Astrocyte (in vitro differentiated cells and primary cell): ENCODE data around the gene NDEL1. TPM values are rescaled to one million over a fixed set of nuclear protein-coding genes. Genes with fewer than 3 reads are reported as not detected.

ENCODE experiments used
- DNase-seq: peaks from one replicate; pipeline ENCODE4 v3.0.0-alpha.2; 2010; ENCODE audit warnings: low read depth
- FAIRE-seq: peaks from 2 replicates; lab custom pipeline; 2011; peaks lifted over from hg19 to GRCh38; lab: Jason Lieb, UNC
- H2AFZ ChIP-seq: 2 replicates; pipeline ENCODE4 v1.6.0; 2012; ENCODE audit warnings: low read depth, low read length, inconsistent platforms
- H3K27ac ChIP-seq: 2 replicates; pipeline ENCODE4 v1.5.1; 2011; ENCODE audit warnings: low read depth, low read length, inconsistent platforms
- H3K27me3 ChIP-seq: 2 replicates; pipeline ENCODE4 v1.6.0; 2011; ENCODE audit warnings: low read length, inconsistent platforms; ENCODE audit not compliant: insufficient read depth
- H3K36me3 ChIP-seq: 2 replicates; pipeline ENCODE4 v1.5.1; 2011; ENCODE audit warnings: low read length, inconsistent platforms; ENCODE audit not compliant: insufficient read depth
- H3K4me1 ChIP-seq: 2 replicates; pipeline ENCODE4 v1.5.1; 2011; ENCODE audit warnings: low read length, inconsistent platforms; ENCODE audit not compliant: insufficient read depth
- H3K4me2 ChIP-seq: 2 replicates; pipeline ENCODE4 v1.6.0; 2012; ENCODE audit warnings: low read length, inconsistent platforms
- H3K4me3 ChIP-seq: 2 replicates; pipeline ENCODE4 v1.5.1; 2011; ENCODE audit warnings: low read depth, mild to moderate bottlenecking, low read length, inconsistent platforms; ENCODE audit not compliant: insufficient read depth
- H3K79me2 ChIP-seq: 2 replicates; pipeline ENCODE4 v1.6.0; 2012; ENCODE audit warnings: mild to moderate bottlenecking, low read length, inconsistent platforms; ENCODE audit not compliant: insufficient read depth
- H3K9ac ChIP-seq: 2 replicates; pipeline ENCODE4 v1.6.0; 2012; ENCODE audit warnings: mild to moderate bottlenecking, low read length, inconsistent platforms
- H3K9me3 ChIP-seq: 2 replicates; pipeline ENCODE4 v1.5.1; 2012; ENCODE audit warnings: low read depth, mild to moderate bottlenecking, low read length, inconsistent platforms; ENCODE audit not compliant: insufficient read depth
- H4K20me1 ChIP-seq: 2 replicates; pipeline ENCODE4 v1.6.0; 2012; ENCODE audit warnings: low read length, inconsistent platforms; ENCODE audit not compliant: insufficient read depth
- H3K27ac Mint-ChIP-seq: one replicate; pipeline ENCODE4 v1.8.0; 2021; ENCODE audit warnings: mild to moderate bottlenecking, mixed read lengths; ENCODE audit not compliant: unreplicated experiment
- H3K27me3 Mint-ChIP-seq: one replicate; pipeline ENCODE4 v1.8.0; 2021; ENCODE audit warnings: low read depth, mixed read lengths; ENCODE audit not compliant: unreplicated experiment
- H3K36me3 Mint-ChIP-seq: one replicate; pipeline ENCODE4 v1.8.0; 2021; ENCODE audit warnings: low read depth, mixed read lengths; ENCODE audit not compliant: unreplicated experiment
- H3K4me1 Mint-ChIP-seq: one replicate; pipeline ENCODE4 v1.8.0; 2021; ENCODE audit warnings: low read depth, mixed read lengths; ENCODE audit not compliant: unreplicated experiment
- H3K4me3 Mint-ChIP-seq: one replicate; pipeline ENCODE4 v1.8.0; 2021; ENCODE audit warnings: mild to moderate bottlenecking, moderate library complexity, mixed read lengths; ENCODE audit not compliant: unreplicated experiment
- H3K9me3 Mint-ChIP-seq: one replicate; pipeline ENCODE4 v1.8.0; 2021; ENCODE audit warnings: mild to moderate bottlenecking, mixed read lengths; ENCODE audit not compliant: unreplicated experiment
- CTCF ChIP-seq: IDR thresholded peaks from 2 replicates; pipeline ENCODE4 v1.5.1; 2011; ENCODE audit warnings: low read depth, mild to moderate bottlenecking, inconsistent platforms, low read length, moderate library complexity; ENCODE audit not compliant: insufficient read depth
- EZH2 ChIP-seq: IDR thresholded peaks from 2 replicates; pipeline ENCODE4 v1.6.1; 2012; ENCODE audit warnings: mild to moderate bottlenecking, low read length, inconsistent platforms; ENCODE audit not compliant: insufficient read depth
- total RNA-seq: library from RNA; stranded (reverse); gene quantifications from 2 replicates; pipeline ENCODE4 v1.2.1, GENCODE V29; 2021

NDEL1 gene
- total RNA-seq, 1 donor from 2014 or later = 102 TPM

DNA sequence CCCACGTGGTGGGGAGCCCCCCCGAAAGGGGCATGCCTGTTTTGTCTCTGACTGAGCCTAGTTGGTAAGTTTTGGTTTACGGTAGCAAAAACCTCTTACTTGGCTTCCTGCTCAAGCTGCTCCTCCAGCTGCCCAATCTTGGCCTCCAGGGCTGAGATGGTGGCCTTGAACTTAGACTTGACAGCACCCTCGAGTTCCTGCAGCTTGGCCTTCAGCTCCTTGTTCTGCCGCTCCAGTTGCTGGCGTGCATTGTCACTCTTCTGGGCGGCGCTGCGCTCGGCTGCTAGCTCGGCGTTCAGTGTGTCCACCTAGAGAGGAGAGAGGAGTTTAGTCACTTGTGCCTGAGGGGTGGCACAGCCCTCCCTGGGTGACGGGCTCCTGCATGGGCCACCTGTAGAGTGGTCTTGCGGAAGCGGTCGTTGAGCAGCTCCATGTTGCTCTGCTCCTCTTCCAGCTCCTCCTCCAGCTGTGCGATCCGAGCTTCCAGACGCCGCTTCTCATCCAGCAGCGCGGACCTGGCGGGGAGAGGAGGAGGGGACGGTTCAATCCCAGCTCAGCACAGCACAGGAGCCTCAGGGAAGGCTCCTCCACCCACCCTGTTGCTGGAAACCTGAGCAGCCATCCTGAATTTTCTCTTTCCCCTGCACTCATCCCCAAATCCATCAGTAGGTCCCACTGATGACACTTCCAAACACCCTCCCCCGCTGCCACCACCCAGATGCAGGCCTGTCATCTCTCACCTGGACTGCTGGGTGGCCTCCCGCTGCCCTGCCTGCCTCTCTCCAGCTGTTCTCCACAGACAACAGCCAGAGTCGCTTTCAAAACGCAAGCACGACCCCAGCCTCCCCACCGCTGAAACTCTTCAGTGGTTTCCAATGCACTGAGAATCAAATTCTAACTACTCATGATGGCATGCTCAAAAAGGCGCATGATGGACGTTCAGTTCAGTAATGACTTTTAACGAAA, 44.6 kb downstream of the NDEL1 start:
- Histone ChIP-seq H4K20me1 (peaks cover 65% of the 10 kb centered on the region), H3K27ac (no peak overlapping the region), H3K36me3 (peaks cover 67% of the 10 kb centered on the region)

GRCh38 chr17:8481089-8481488, 45.4 kb downstream of the NDEL1 start:
- no peak overlapping the region for H3K4me3 ChIP-seq
- H3K27me3 ChIP-seq = no peaks in the 10 kb centered on the region
- no peak overlapping the region for H3K9ac ChIP-seq
- TF ChIP-seq EZH2 (no peak), CTCF (no peak)
- peaks cover 69% of the 10 kb centered on the region for H3K36me3 ChIP-seq
- peaks cover 46% of the 10 kb centered on the region for H3K36me3 Mint-ChIP-seq
- H3K9me3 ChIP-seq = no peaks in the 10 kb centered on the region
- no peaks in the 10 kb centered on the region for H3K27me3 Mint-ChIP-seq
- H3K27ac Mint-ChIP-seq = no peak overlapping the region
- peaks cover 3% of the 10 kb centered on the region for H3K79me2 ChIP-seq
- H3K4me3 Mint-ChIP-seq = no peak overlapping the region
- no peak for FAIRE-seq
- H3K4me1 ChIP-seq = peaks cover 10% of the 10 kb centered on the region
- no peak overlapping the region for H3K27ac ChIP-seq
- H3K9me3 Mint-ChIP-seq = peaks cover 7% of the 10 kb centered on the region
- DNase-seq = no peak
- H4K20me1 ChIP-seq = peaks cover 64% of the 10 kb centered on the region
- peaks cover 23% of the 10 kb centered on the region for H3K4me1 Mint-ChIP-seq
- no peak overlapping the region for H2AFZ ChIP-seq
- no peak overlapping the region for H3K4me2 ChIP-seq

More for the DNA sequence above, 44.6 kb downstream of the NDEL1 start:
- H3K27me3 Mint-ChIP-seq = no peaks in the 10 kb centered on the region
- no peak overlapping the region for H3K4me3 Mint-ChIP-seq
- TF ChIP-seq CTCF (no peak), EZH2 (no peak)
- no peak for DNase-seq
- Histone ChIP-seq H2AFZ (no peak overlapping the region), H3K4me2 (no peak overlapping the region), H3K4me1 (peaks cover 10% of the 10 kb centered on the region), H3K27me3 (no peaks in the 10 kb centered on the region), H3K79me2 (peaks cover 3% of the 10 kb centered on the region), H3K9ac (no peak overlapping the region), H3K9me3 (no peaks in the 10 kb centered on the region), H3K4me3 (no peak overlapping the region)
- H3K4me1 Mint-ChIP-seq = peaks cover 23% of the 10 kb centered on the region
- FAIRE-seq = no peak
- H3K27ac Mint-ChIP-seq = no peak overlapping the region
- H3K9me3 Mint-ChIP-seq = peaks cover 7% of the 10 kb centered on the region
- peaks cover 43% of the 10 kb centered on the region for H3K36me3 Mint-ChIP-seq

DNA sequence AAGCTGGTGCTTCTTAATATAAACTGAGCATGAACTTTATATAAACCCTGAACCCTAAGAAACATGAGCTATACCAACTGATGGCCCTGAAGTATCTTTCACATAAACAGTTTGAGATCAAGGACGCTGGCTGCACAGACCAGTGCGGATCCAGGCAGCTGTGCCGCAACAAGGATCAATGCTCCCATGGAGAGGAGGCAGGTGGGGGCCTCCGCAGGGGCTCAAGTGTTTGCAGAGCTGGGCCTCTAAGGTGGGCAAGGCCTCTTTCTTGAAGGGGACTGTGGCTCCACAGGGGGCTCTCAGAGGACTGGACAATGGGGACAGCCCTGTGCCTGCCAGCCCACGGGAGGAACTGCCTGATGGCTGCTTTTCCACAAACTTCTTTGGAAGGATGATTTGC, 46.0 kb downstream of the NDEL1 start:
- Histone ChIP-seq H2AFZ (no peak overlapping the region), H3K4me3 (no peak overlapping the region), H3K79me2 (peaks cover 3% of the 10 kb centered on the region), H4K20me1 (peaks cover 57% of the 10 kb centered on the region), H3K4me1 (peaks cover 10% of the 10 kb centered on the region), H3K4me2 (no peak overlapping the region), H3K9ac (no peak overlapping the region), H3K36me3 (peaks cover 70% of the 10 kb centered on the region), H3K27me3 (no peaks in the 10 kb centered on the region), H3K27ac (no peak overlapping the region), H3K9me3 (no peaks in the 10 kb centered on the region)
- Mint-ChIP-seq H3K27ac (no peak overlapping the region), H3K27me3 (no peaks in the 10 kb centered on the region), H3K4me1 (peaks cover 23% of the 10 kb centered on the region), H3K4me3 (no peak overlapping the region), H3K36me3 (peaks cover 45% of the 10 kb centered on the region), H3K9me3 (peaks cover 7% of the 10 kb centered on the region)
- FAIRE-seq (no peak), DNase-seq (no peak)
- no peak for TF ChIP-seq CTCF
- no peak for TF ChIP-seq EZH2
